ENCODE data around the gene UBALD1.

- TF ChIP-seq CTCF (IDR thresholded peaks at IDR 0.05) (no peak), EZH2 (IDR thresholded peaks at IDR 0.05) (no peak), EZH2phosphoT487 (IDR thresholded peaks at IDR 0.05) (no peak)
These were observed 44.6 kb downstream of the UBALD1 start for GRCh38 chr16:4570086-4570485.
